Skeletal muscle tissue (tissue), 4 donors: ENCODE data around the gene PRPF39. TPM values are rescaled to one million over a fixed set of nuclear protein-coding genes. Genes with fewer than 3 reads are reported as not detected.
"Not testable (repeated sequence)": the region's sequence is repeated elsewhere in the genome, so short reads cannot be mapped to it uniquely, and the experiment has no call there.

Experiments
- H3K27ac ChIP-seq: one replicate; pipeline ENCODE4 v1.7.0; 2013; ENCODE audit warnings: mild to moderate bottlenecking, low read depth, low read length, inconsistent platforms
- H3K27me3 ChIP-seq, 3 donors: one replicate each; pipeline ENCODE4 v1.7.0; 2013; ENCODE audit warnings: low read length in 3 of 3; ENCODE audit not compliant: control insufficient read depth in 3 of 3, insufficient read depth in 3 of 3
- H3K36me3 ChIP-seq, 3 donors: one replicate each; pipeline ENCODE4 v1.7.0; 2013; ENCODE audit warnings: low read length in 3 of 3; ENCODE audit not compliant: control insufficient read depth in 3 of 3, insufficient read depth in 3 of 3
- H3K4me1 ChIP-seq, 3 donors: one replicate each; pipeline ENCODE4 v1.7.0; 2013; ENCODE audit warnings: low read length in 3 of 3, mild to moderate bottlenecking in 3 of 3; ENCODE audit not compliant: control insufficient read depth in 3 of 3, insufficient read depth in 3 of 3
- H3K4me3 ChIP-seq, 3 donors: one replicate each; pipeline ENCODE4 v1.7.0; 2013; ENCODE audit warnings: low read length in 3 of 3
- H3K9ac ChIP-seq, 3 donors: one replicate each; pipeline ENCODE4 v1.7.0; 2013; ENCODE audit warnings: low read length in 3 of 3, mild to moderate bottlenecking in 3 of 3, moderate library complexity in 2 of 3, low read depth in 1 of 3
- H3K9me3 ChIP-seq, 3 donors: one replicate each; pipeline ENCODE4 v1.7.0; 2013; ENCODE audit warnings: low read length in 3 of 3; ENCODE audit not compliant: control insufficient read depth in 3 of 3
- total RNA-seq: library from RNA; depleted of rRNA; stranded (reverse); fragments of >200 nt; gene quantifications from one replicate; pipeline ENCODE4 v1.2.3, GENCODE V29; 2014
- donor health status: Osteomylitis.

Gene PRPF39
- total RNA-seq, 1 donor from 2014 or later = 33.9 TPM

DNA sequence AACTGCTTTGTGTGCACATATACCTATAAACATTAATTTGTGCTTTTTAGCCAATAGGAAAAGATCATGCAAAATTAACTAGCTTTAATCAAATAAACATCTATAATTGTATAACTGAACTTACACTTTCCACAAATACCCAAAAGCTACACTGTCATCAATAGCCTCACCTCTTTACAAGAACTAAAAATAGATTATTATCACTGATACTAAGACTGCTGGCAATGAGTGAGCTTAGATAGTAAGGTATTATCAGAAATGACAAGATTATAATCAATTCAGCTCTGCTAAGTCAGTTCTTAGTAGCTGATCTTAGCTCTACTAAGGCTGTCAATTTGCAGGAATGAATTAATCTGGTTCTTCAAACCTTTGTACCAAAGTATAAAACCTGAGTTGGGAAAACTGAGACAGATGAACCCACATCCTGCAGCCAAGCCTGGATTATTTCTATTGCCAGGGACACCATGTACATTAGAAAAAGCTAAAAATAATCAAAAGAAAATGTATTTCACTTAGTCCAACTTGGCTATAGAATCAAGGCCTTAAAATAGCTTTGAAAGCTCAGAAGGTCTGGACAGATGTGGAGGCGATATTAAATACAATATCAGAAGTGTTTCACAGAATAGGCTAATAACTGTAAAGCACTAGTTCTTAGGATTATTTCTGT is 45.2 kb downstream of the PRPF39 start:
- H3K27ac ChIP-seq = peak overlapping the region; percentile 42
- peaks cover 14 to 17% (median 16%) of the 10 kb centered on the region in 3 donors for H3K4me1 ChIP-seq
- H3K27me3 ChIP-seq = no peaks in the 10 kb centered on the region
- H3K9ac ChIP-seq = peak overlapping the region; percentile 7 to 46 (median 35)
- H3K36me3 ChIP-seq = peaks cover 0 to 3% (median 2%) of the 10 kb centered on the region in 3 donors
- no peak overlapping the region for H3K4me3 ChIP-seq
- H3K9me3 ChIP-seq = no peaks in the 10 kb centered on the region

DNA sequence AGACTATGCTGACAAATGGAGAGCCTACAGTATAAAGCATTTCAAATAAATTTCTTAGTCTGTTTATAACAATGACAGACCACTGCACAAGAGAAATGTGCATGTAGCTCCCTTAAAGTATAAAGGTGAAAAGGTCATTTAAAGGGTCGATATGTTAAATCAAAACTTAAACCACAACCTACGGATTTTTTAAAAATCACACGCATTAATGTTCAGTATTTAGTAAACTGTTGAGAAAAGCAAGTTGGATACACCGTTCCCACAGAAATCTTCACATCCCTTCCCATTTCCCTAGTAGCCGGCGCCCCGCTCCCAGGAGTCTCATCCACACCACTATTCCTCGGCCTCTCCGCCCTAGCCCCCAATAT is 49.8 kb downstream of the PRPF39 start:
- Histone ChIP-seq H3K27ac (peak overlapping the region; percentile 88), H3K27me3 (no peaks in the 10 kb centered on the region), H3K4me1 (peaks cover 16 to 23% (median 20%) of the 10 kb centered on the region in 3 donors), H3K4me3 (peak overlapping the region; percentile 80 to 91 (median 90)), H3K9ac (peak overlapping the region; percentile 94 to 99 (median 95)), H3K9me3 (no peaks in the 10 kb centered on the region), H3K36me3 (no peaks in the 10 kb centered on the region)

DNA sequence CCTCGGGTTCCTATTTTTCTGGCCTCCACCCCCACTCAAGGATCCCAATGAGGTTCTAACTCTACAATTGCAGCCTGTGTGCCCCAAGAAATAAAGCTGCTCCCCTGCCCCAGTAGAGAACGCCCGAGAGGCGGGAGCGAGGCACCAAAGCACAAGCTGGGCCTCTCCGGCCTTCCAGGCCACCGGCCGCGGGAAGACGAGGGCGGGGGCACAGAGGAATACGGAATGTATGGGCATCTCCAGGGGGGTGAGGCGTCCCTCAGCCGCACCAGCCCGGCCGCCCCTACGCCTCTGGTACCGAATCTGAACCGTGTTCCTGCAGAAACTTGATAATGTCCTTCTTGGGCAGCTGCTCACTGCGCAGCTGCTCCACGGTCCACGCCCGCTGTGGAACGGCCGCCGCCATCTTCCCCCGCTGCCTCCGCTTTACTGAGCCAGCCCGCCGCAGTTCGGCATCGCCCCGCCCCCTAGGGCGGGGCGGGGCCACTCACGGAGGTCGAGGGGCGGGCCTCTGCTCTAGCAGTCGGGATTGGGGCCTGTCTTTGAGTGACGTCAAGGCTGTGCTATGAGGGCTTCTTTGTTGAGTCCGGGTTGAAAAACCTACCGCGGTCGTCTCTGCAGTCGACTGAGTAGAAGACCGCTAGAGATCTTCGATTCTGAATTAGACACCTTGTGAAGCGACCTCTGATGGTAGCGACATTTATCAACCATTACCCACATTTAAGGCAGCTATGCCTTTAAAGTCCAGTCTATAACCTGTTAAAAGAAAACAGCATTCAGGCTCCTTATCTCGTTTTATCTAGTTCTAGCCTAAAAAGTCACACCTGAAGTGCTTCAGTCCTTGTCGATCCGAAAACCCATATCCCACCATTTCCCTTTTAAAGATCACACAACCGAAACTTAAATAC is 50.4 kb downstream of the PRPF39 start, which contains the start of gene FKBP3:
Gene FKBP3, minus strand, starts transcription at position 431 of the 908 bp plus-strand sequence. Its CDS starts 25 bp downstream, at position 406.
- Histone ChIP-seq H3K27ac (peak within 1 kb of the TSS; percentile 88), H3K9ac (peak within 1 kb of the TSS; percentile 94 to 99 (median 95)), H3K27me3 (no peaks in the 10 kb centered on the region), H3K4me1 (peaks cover 16 to 23% (median 20%) of the 10 kb centered on the region in 3 donors), H3K4me3 (peak within 1 kb of the TSS; percentile 80 to 97 (median 97)), H3K9me3 (no peaks in the 10 kb centered on the region), H3K36me3 (no peaks in the 10 kb centered on the region)

DNA sequence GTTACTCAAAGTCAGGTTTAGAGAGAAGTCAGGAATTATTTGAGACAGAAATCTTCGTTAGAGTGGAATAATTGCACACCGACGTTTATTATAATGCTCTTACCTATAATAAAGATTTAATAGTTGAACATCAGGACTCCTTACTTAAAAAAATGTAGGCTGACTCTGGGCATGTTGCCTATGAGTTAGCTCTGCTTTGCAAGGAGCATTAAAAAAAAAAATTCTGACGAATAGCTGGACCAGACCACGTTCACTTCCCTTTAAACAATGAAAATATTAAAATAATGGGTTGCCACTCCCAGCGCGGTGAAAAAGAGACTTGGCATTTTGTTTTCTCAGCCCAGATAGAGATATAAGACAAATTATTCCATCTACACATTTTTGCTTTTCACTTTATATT is 51.2 kb downstream of the PRPF39 start:
- Histone ChIP-seq H3K9ac (peak overlapping the region; percentile 81 to 94 (median 90)), H3K27ac (peak overlapping the region; percentile 88), H3K9me3 (no peaks in the 10 kb centered on the region), H3K27me3 (no peaks in the 10 kb centered on the region), H3K36me3 (no peaks in the 10 kb centered on the region), H3K4me3 (peak overlapping the region; percentile 80 to 97 (median 97)), H3K4me1 (peaks cover 16 to 23% (median 20%) of the 10 kb centered on the region in 3 donors)

DNA sequence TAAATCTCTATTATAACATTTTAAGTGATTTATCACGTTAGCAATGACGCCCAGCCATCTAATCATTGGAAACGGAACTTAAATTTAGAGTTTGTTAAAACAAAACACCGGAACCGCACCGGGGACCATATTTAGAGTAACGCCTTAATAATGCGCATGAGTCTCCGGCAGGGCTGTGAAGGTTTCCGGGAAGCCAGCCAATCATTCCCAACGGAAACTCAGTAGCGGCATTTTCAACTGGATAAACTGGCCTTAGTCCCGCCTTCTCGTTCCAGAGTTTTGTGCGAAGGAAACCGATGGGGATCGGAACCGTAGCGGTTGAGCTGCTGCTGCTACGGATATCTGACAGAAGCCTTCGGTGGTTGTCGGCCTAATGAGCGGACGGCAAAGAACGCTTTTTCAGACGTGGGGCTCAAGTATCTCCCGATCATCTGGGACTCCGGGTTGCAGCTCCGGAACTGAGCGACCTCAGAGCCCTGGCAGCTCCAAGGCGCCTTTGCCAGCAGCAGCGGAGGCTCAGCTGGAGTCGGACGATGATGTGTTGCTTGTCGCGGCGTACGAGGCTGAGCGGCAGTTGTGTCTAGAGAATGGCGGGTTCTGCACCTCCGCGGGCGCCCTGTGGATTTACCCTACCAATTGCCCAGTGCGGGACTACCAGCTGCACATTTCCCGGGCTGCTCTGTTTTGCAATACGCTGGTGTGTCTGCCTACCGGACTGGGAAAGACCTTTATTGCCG is 51.9 kb downstream of the PRPF39 start, which contains the start of gene FANCM:
Gene FANCM, plus strand, starts transcription at position 272 of the 737 bp plus-strand sequence. Its CDS starts 102 bp downstream, at position 374.
- peak within 1 kb of the TSS; percentile 88 for H3K27ac ChIP-seq
- H3K9ac ChIP-seq = peak within 1 kb of the TSS; percentile 87 to 94 (median 90)
- no peaks in the 10 kb centered on the region for H3K27me3 ChIP-seq
- no peaks in the 10 kb centered on the region for H3K9me3 ChIP-seq
- H3K36me3 ChIP-seq = no peaks in the 10 kb centered on the region
- peak within 1 kb of the TSS; percentile 88 to 97 (median 97) for H3K4me3 ChIP-seq
- H3K4me1 ChIP-seq = peaks cover 16 to 22% (median 20%) of the 10 kb centered on the region in 3 donors

DNA sequence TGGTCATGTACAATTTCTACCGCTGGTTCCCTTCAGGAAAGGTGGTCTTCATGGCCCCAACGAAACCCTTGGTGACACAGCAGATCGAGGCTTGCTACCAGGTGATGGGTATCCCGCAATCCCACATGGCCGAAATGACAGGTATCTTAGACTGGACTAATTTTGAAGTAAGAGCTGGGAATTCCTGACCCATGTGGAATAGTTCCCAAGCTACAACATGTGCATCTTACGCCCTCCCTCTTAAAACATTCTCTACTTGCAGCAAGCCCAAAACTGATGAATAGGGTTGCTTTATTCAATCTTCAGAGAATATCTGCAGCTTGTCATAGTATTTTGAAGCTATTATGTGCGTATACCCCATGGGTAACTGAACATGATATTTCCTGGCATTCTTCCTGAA is 52.5 kb downstream of the PRPF39 start:
- Histone ChIP-seq H3K36me3 (no peaks in the 10 kb centered on the region), H3K27me3 (no peaks in the 10 kb centered on the region), H3K27ac (peak overlapping the region; percentile 88), H3K9ac (peak overlapping the region; percentile 81 to 90 (median 87)), H3K4me1 (peaks cover 13 to 20% (median 16%) of the 10 kb centered on the region in 3 donors), H3K9me3 (no peaks in the 10 kb centered on the region), H3K4me3 (peak overlapping the region; percentile 88 to 97 (median 97))

DNA sequence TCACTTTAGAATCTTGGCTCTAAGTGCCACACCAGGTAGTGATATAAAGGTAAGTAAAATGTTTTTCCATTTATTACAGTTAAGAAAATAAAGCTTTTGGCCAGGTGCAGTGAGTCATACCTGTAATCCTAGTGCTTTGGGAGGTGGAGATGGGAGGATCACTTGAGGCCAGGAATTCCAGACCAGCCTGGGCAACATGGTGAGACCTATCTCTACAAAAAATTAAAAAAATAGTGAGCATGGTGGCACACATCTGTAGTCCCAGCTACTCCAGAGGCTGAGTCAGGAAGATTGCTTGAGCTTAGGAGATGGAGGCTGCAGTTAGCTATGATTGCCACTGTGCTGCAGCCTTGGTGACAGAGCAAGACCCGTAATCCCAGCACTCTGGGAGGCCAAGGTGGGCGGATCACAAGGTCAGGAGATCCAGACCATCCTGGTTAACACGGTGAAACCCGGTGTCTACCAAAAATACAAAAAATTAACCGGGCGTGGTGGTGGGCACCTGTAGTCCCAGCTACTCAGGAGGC is 56.8 kb downstream of the PRPF39 start:
- Histone ChIP-seq H3K36me3 (no peaks in the 10 kb centered on the region), H3K9me3 (no peaks in the 10 kb centered on the region)

DNA sequence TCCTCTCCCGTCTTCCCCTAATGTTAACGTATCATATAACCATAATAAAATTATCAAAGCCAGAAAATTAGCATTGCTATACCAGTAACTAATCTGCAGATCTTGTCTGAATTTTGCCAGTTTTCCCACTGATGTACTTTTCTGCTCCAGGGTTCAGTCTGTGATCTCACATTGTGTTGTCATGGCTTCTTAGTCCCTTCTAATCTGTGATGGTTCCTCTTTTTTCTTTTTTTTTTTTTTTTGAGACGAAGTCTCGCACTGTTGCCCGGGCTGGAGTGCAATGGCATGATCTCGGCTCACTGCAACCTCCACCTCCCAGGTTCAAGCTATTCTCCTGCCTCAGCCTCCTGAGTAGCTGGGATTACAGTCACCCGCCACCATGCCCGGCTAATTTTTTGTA is 58.2 kb downstream of the PRPF39 start:
- H3K36me3 ChIP-seq, H3K9me3 ChIP-seq, H3K4me3 ChIP-seq, H3K27me3 ChIP-seq, H3K27ac ChIP-seq, H3K4me1 ChIP-seq, H3K9ac ChIP-seq: not testable (repeated sequence)

More for the DNA sequence above, 56.8 kb downstream of the PRPF39 start:
- peaks cover 13 to 16% (median 15%) of the 10 kb centered on the region in 3 donors for H3K4me1 ChIP-seq
- no peak overlapping the region for H3K4me3 ChIP-seq
- H3K9ac ChIP-seq = no peak overlapping the region
- no peak overlapping the region for H3K27ac ChIP-seq
- no peaks in the 10 kb centered on the region for H3K27me3 ChIP-seq

DNA sequence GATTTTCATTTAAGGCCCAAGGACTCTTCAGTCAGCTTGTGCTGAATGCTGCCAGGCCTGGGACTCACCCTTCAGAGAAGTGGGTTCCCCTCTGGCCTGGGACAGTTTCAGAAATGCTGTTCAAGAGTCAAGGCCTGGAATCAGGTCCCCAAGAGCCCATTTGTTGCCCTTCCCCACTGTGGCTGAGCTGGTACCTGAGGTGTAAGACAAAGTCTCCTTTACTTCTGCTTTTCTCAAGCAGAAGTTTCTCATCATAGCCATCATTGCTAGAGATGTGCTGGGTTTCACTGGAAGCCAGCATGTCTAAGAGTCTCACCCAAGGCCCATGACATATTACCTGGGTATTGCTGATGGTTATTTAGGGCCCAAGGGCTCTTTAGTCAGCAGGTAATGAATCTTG is 60.7 kb downstream of the PRPF39 start:
- H3K4me3 ChIP-seq = no peak overlapping the region
- H3K36me3 ChIP-seq = peaks cover 0 to 3% (median 0%) of the 10 kb centered on the region in 3 donors
- H3K9ac ChIP-seq = no peak overlapping the region
- no peaks in the 10 kb centered on the region for H3K27me3 ChIP-seq
- no peak overlapping the region for H3K27ac ChIP-seq
- no peaks in the 10 kb centered on the region for H3K9me3 ChIP-seq
- no peaks in the 10 kb centered on the region for H3K4me1 ChIP-seq
